Endothelial cell of umbilical vein (primary cell): ENCODE measurements around the gene EIF3K. TPM values are rescaled to one million over a fixed set of nuclear protein-coding genes. Genes with fewer than 3 reads are reported as not detected.

Experiments used
- BruUV-seq: library from RNA; stranded (reverse); fragments of 400-500 nt; replicated peaks from 2 replicates; lab custom pipeline; 2021; lab: Mats Ljungman, UMichigan
- CTCF ChIA-PET: fragments of 300-600, 350-600 bp; sonication (Branson Sonifier 250); formaldehyde crosslinking; loops from one replicate; lab custom pipeline; 2021; ENCODE audit warnings: antibody characterized with exemption, inconsistent platforms; lab: Charles Lee
- POLR2A ChIA-PET: fragments of 300-600, 350-600 bp; sonication (Branson Sonifier 250); formaldehyde crosslinking; loops from one replicate; lab custom pipeline; 2021; ENCODE audit warnings: antibody characterized with exemption, inconsistent platforms; lab: Charles Lee
- DNase-seq: peaks from one replicate; pipeline ENCODE4 v3.0.0-alpha.2; 2011; ENCODE audit warnings: low read depth, low spot score
- FAIRE-seq: peaks from 2 replicates; lab custom pipeline; 2011; peaks lifted over from hg19 to GRCh38; lab: Jason Lieb, UNC
- H2AFZ ChIP-seq: 2 replicates; pipeline ENCODE4 v1.6.0; 2012; ENCODE audit warnings: low read depth, low read length, control low read depth, inconsistent platforms
- H3K27ac ChIP-seq: 2 replicates; pipeline ENCODE4 v1.5.1; 2011; ENCODE audit warnings: low read depth, mild to moderate bottlenecking, control low read depth, low read length, moderate library complexity; ENCODE audit not compliant: insufficient read depth
- H3K27me3 ChIP-seq, 2 experiments: 2 replicates each; pipeline versions ENCODE4 v1.6.0 to v1.6.1; 2011; ENCODE audit warnings: low read length in 2 of 2, mixed read lengths in 1 of 2; ENCODE audit not compliant: control insufficient read depth in 2 of 2, insufficient read depth in 2 of 2
- H3K36me3 ChIP-seq, 2 experiments: 2 replicates in 1 of 2; 3 replicates in 1 of 2; pipeline ENCODE4 v1.5.1; 2011; ENCODE audit warnings: low read length in 2 of 2, mild to moderate bottlenecking in 1 of 2, moderate library complexity in 1 of 2; ENCODE audit not compliant: control insufficient read depth in 2 of 2, insufficient read depth in 2 of 2; ENCODE audit errors: extremely low read depth in 1 of 2
- H3K4me1 ChIP-seq: 3 replicates; pipeline ENCODE4 v1.5.1; 2011; ENCODE audit warnings: mild to moderate bottlenecking, low read length; ENCODE audit not compliant: control insufficient read depth, insufficient read depth; ENCODE audit errors: extremely low read depth
- H3K4me2 ChIP-seq: 2 replicates; pipeline ENCODE4 v1.6.1; 2011; ENCODE audit warnings: low read length, control low read depth, mixed read lengths; ENCODE audit not compliant: insufficient read depth
- H3K4me3 ChIP-seq, 3 experiments: fragments of 200-600 bp in 1 of 3; sonication (generic), shearing (Covaris generic) in 1 of 3; replicated peaks in 1 of 3; 2 replicates each; pipeline ENCODE4 v1.5.1; 2011 to 2016; ENCODE audit warnings: control low read depth in 3 of 3, low read length in 3 of 3, mild to moderate bottlenecking in 2 of 3, inconsistent platforms in 1 of 3, low read depth in 1 of 3, moderate library complexity in 1 of 3; ENCODE audit not compliant: insufficient read depth in 1 of 3
- H3K79me2 ChIP-seq: 2 replicates; pipeline ENCODE4 v1.6.0; 2012; ENCODE audit warnings: low read length, inconsistent platforms; ENCODE audit not compliant: control insufficient read depth, insufficient read depth
- H3K9ac ChIP-seq: replicated peaks from 2 replicates; pipeline ENCODE3; 2011; ENCODE audit warnings: low read length, control low read depth; ENCODE audit not compliant: insufficient read depth; ENCODE audit errors: extremely low read depth
- H3K9me1 ChIP-seq: replicated peaks from 3 replicates; pipeline ENCODE4 v1.6.0; 2011; ENCODE audit warnings: mild to moderate bottlenecking, low read length; ENCODE audit not compliant: control insufficient read depth, insufficient read depth; ENCODE audit errors: extremely low read depth
- H3K9me3 ChIP-seq: replicated peaks from 2 replicates; pipeline ENCODE4 v1.5.1; 2012; ENCODE audit warnings: low read length, inconsistent platforms; ENCODE audit not compliant: control insufficient read depth, insufficient read depth
- H4K20me1 ChIP-seq: replicated peaks from 2 replicates; pipeline ENCODE3; 2011; ENCODE audit warnings: mild to moderate bottlenecking, low read length; ENCODE audit not compliant: control insufficient read depth, insufficient read depth; ENCODE audit errors: extremely low read depth
- CTCF ChIP-seq, 2 donors: IDR thresholded peaks; 1 replicate in 1 of 2; 2 replicates in 1 of 2; pipeline ENCODE4 v1.5.1; 2011; ENCODE audit warnings: low read length in 2 of 2, mild to moderate bottlenecking in 2 of 2, moderate library complexity in 2 of 2, control low read depth in 1 of 2, inconsistent platforms in 1 of 2, low read depth in 1 of 2; ENCODE audit not compliant: insufficient read depth in 1 of 2; ENCODE audit errors: extremely low read depth in 1 of 2
- EZH2 ChIP-seq: IDR thresholded peaks from 2 replicates; pipeline ENCODE4 v1.6.1; 2012; ENCODE audit warnings: borderline replicate concordance, low read depth, mild to moderate bottlenecking, moderate library complexity, low read length, inconsistent platforms; ENCODE audit not compliant: severe bottlenecking
- FOS ChIP-seq: IDR thresholded peaks from 2 replicates; pipeline ENCODE4 v1.6.1; 2011; ENCODE audit warnings: mild to moderate bottlenecking, low read length, moderate library complexity, borderline replicate concordance; ENCODE audit not compliant: insufficient read depth
- JUN ChIP-seq: IDR thresholded peaks from 2 replicates; pipeline ENCODE4 v1.6.1; 2011; ENCODE audit warnings: borderline replicate concordance, low read depth; ENCODE audit not compliant: insufficient read length, insufficient read depth
- MAX ChIP-seq: IDR thresholded peaks from 2 replicates; pipeline ENCODE4 v1.6.1; 2011; ENCODE audit not compliant: insufficient read depth, insufficient read length
- MYC ChIP-seq: IDR thresholded peaks from one replicate; pipeline ENCODE4 v1.6.1; 2011; ENCODE audit warnings: mild to moderate bottlenecking, low read depth, low read length
- POLR2A ChIP-seq: IDR thresholded peaks from 2 replicates; pipeline ENCODE4 v1.6.1; 2012; ENCODE audit warnings: low read depth, mild to moderate bottlenecking, control low read depth, low read length
- POLR2AphosphoS5 ChIP-seq: IDR thresholded peaks from 2 replicates; pipeline ENCODE4 v1.6.1; 2012; ENCODE audit warnings: low read depth, mild to moderate bottlenecking, control low read depth, low read length, moderate library complexity; ENCODE audit not compliant: insufficient read depth
- dilution Hi-C: fragments of 300-500 bp; cut with MboI; formaldehyde crosslinking; loops from one replicate; pipeline ENCODE4 v1.15.0; 2019; ENCODE audit warnings: low sequenced_read_pairs; ENCODE audit not compliant: extremely low pct_ligation_motif_present
- intact Hi-C: fragments of 100-400 bp; cut with micrococcal nuclease; formaldehyde crosslinking; loops from one replicate; pipeline ENCODE4 v1.10.0; 2022
- polyA plus RNA-seq, 4 experiments: library from polyadenylated mRNA; depleted of rRNA in 3 of 4; stranded (reverse) in 3 of 4; unstranded in 1 of 4; fragments of >200 nt; gene quantifications; 2 replicates each; pipeline versions ENCODE4 v1.2.1 to v1.2.3, GENCODE V29; 2011 to 2012; ENCODE audit warnings: missing spikeins in 1 of 4
- total RNA-seq: library from RNA; stranded (reverse); gene quantifications from 2 replicates; pipeline ENCODE4 v1.2.3, GENCODE V29; 2021

The EIF3K gene
- total and polyA plus RNA-seq, 2 donors (not counting 3 experiments of a cell fraction or from before 2014, with no cell fraction given) = 267 to 584 TPM

GRCh38 chr19:38665950-38666662 lies 47.1 kb downstream of the EIF3K start:
- Histone ChIP-seq H3K9ac (peak overlapping the region; percentile 77), H3K79me2 (peaks cover 98% of the 10 kb centered on the region), H3K27ac (peak overlapping the region; percentile 95), H4K20me1 (no peaks in the 10 kb centered on the region), H3K4me3 (no peak overlapping the region), H3K9me3 (no peaks in the 10 kb centered on the region), H2AFZ (no peak overlapping the region), H3K4me2 (peak overlapping the region; percentile 66), H3K4me1 (peaks cover 78% of the 10 kb centered on the region), H3K27me3 (no peaks in the 10 kb centered on the region), H3K9me1 (no peaks in the 10 kb centered on the region), H3K36me3 (peaks cover 0 to under 1% of the 10 kb centered on the region in 2 experiments)
- no TSS peak for BruUV-seq
- ChIA-PET POLR2A (interaction anchor here (0.7 to 2.0 kb wide), 3 partner anchors 14 to 19 kb away, joined by 3 to 9 read pairs (median 4); partner anchors contain the start of gene ACTN4), CTCF (interaction anchor here (1.4 to 3.6 kb wide), 5 partner anchors 10 to 32 kb away, joined by 4 to 13 read pairs (median 6); partner anchors contain the start of gene ACTN4)
- FAIRE-seq (peak; percentile 93), DNase-seq (peak; percentile 94)
- intact Hi-C loops (loop anchor here (1.0 kb wide), 5 partner anchors 8 to 41 kb away; partner anchors contain the start of gene ACTN4), dilution Hi-C loops (no loop called here)
- TF ChIP-seq MYC (no peak), EZH2 (no peak), CTCF (IDR thresholded peaks at IDR 0.05; ENCODE audit: extremely low read depth in 1 of 2, insufficient read depth in 1 of 2, low read depth in 1 of 2, low read length in 2 of 2) (no peak), MAX (peak; percentile 92), FOS (no peak), JUN (peak; percentile 26), POLR2AphosphoS5 (no peak), POLR2A (no peak)
